Erythroblast (primary cell): Measurements from ENCODE around the gene POP4.

Experiments
- GATA1 ChIP-seq: IDR thresholded peaks from 2 replicates; pipeline ENCODE4 v1.6.1; 2011; ENCODE audit warnings: low read depth, mild to moderate bottlenecking, control low read depth, low read length, moderate library complexity
- POLR2A ChIP-seq: IDR thresholded peaks from 2 replicates; pipeline ENCODE4 v1.6.1; 2011; ENCODE audit warnings: mild to moderate bottlenecking, low read length

GRCh38 chr19:29609636-29610035 is 3.6 kb downstream of the POP4 start:
- TF ChIP-seq POLR2A (no peak), GATA1 (no peak)
